WTC11 (cell line): Measurements from ENCODE around the gene IFNK.

Experiments
- ATF2 ChIP-seq: sonication (generic); formaldehyde crosslinking; IDR thresholded peaks from 2 replicates; pipeline ENCODE4 v1.8.1; 2022; ENCODE audit warnings: low read depth, missing genetic modification reagents, borderline replicate concordance
- CREM ChIP-seq: sonication (generic); formaldehyde crosslinking; IDR thresholded peaks from 2 replicates; pipeline ENCODE4 v1.8.1; 2022; ENCODE audit warnings: mild to moderate bottlenecking, missing genetic modification reagents, moderate library complexity
- CTCF ChIP-seq: fragments of 200-600 bp; IDR thresholded peaks from 2 replicates; pipeline ENCODE4 v1.8.0; 2022; ENCODE audit warnings: antibody characterized with exemption
- E2F1 ChIP-seq: sonication (generic); formaldehyde crosslinking; IDR thresholded peaks from 2 replicates; pipeline ENCODE4 v1.8.0; 2022; ENCODE audit warnings: mild to moderate bottlenecking, missing genetic modification reagents
- E2F5 ChIP-seq: sonication (generic); formaldehyde crosslinking; IDR thresholded peaks from 2 replicates; pipeline ENCODE4 v1.8.1; 2022; ENCODE audit warnings: mild to moderate bottlenecking, moderate library complexity, missing genetic modification reagents
- GABPB1 ChIP-seq: sonication (generic); formaldehyde crosslinking; IDR thresholded peaks from 2 replicates; pipeline ENCODE4 v1.8.1; 2023; ENCODE audit warnings: mild to moderate bottlenecking, missing genetic modification reagents
- NFYB ChIP-seq: sonication (generic); formaldehyde crosslinking; conservative IDR thresholded peaks from 2 replicates; pipeline ENCODE4 v1.8.0; 2022; ENCODE audit warnings: low read depth, missing genetic modification reagents
- STAT6 ChIP-seq: sonication (generic); formaldehyde crosslinking; conservative IDR thresholded peaks from 2 replicates; pipeline ENCODE4 v1.8.1; 2023; ENCODE audit warnings: mild to moderate bottlenecking, low read depth, missing genetic modification reagents, moderate library complexity
- TCF7 ChIP-seq: sonication (generic); formaldehyde crosslinking; IDR thresholded peaks from 2 replicates; pipeline ENCODE4 v1.8.0; 2022; ENCODE audit warnings: mild to moderate bottlenecking, low read depth, missing genetic modification reagents, moderate library complexity
- ZNF281 ChIP-seq: sonication (generic); formaldehyde crosslinking; IDR thresholded peaks from 2 replicates; pipeline ENCODE4 v1.8.0; 2023; ENCODE audit warnings: mild to moderate bottlenecking, missing genetic modification reagents
- ZNF512 ChIP-seq: sonication (generic); formaldehyde crosslinking; IDR thresholded peaks from 2 replicates; pipeline ENCODE4 v1.8.1; 2022; ENCODE audit warnings: missing genetic modification reagents, borderline replicate concordance

- TF ChIP-seq STAT6 (CRISPR knock-in tag) (no peak; the same call in 1 of the 2 replicates), TCF7 (CRISPR knock-in tag) (no peak; the same call in 1 of the 2 replicates), CTCF (peak; percentile 98), ATF2 (no peak), ZNF281 (CRISPR knock-in tag) (no peak), GABPB1 (CRISPR knock-in tag) (no peak), ZNF512 (CRISPR knock-in tag) (0 out of 2 replicates have a peak, but pooled peaks have one; percentile 49), E2F1 (CRISPR knock-in tag) (no peak), NFYB (no peak), E2F5 (CRISPR knock-in tag) (peak; percentile 56; the same call in 1 of the 2 replicates), CREM (CRISPR knock-in tag) (no peak; the same call in 1 of the 2 replicates)
Observed at GRCh38 chr9:27529316-27530278, 5.5 kb downstream of the IFNK start, which contains the start of gene MOB3B.
